ENCODE data around the gene RPL41. TPM values are rescaled to one million over a fixed set of nuclear protein-coding genes. Genes with fewer than 3 reads are reported as not detected.

RPL41 gene
- total and polyA plus RNA-seq, 9 of the 15 experiments (the other 6 are each of a cell fraction or from before 2014, with no cell fraction given): 3,403 to 11,276 (median 5,604) TPM

DNA sequence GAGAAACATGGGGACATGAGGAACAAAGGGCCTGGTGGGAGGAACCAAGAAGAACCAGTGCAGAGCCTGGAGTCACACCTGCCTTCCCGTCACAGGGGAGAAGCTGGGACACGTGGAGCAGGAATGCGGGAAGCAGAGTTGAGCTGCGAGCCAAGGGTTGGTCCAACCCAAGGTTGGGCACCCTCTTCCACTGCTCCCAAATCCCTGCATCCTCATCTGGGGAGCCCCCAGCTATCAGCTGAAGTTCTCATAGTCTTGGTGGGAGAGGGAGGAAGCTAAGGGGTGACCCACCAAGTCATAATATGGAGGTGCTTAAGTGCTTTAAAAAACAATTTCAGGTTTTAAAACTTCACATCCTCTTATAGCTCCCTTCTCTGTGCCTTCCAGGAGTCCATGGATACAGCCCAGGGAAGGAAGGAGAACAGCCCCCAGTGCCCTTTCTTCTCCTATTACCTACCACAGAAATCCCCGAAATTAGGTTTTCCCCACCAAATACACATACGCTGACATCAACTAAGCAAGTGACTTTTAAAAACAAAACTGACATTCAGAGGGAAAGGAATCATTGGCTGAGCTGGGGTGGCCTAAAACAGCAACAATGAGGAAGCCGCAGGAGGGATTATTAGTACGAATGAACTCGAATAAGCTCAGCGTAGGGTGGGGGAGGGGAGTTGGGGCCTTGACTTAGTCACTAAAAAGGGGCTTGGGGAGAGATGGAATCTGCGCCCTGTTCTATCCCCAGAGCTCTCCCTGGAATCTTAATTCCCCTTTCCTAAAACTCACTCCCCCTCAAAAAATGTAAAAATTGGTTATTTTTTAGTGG is 46.2 kb downstream of the RPL41 start:
- Histone ChIP-seq H3K27me3 (ENCODE audit: control insufficient read depth in 2 of 2, insufficient read depth in 2 of 2, low read length in 2 of 2) (no peaks in the 10 kb centered on the region), H2AFZ (ENCODE audit: low read depth, low read length) (no peak overlapping the region), H3K4me2 (ENCODE audit: insufficient read depth, low read length) (no peak overlapping the region), H4K20me1 (replicated peaks; ENCODE audit: control insufficient read depth, insufficient read depth, low read length) (peaks cover 34% of the 10 kb centered on the region), H3K9me1 (ENCODE audit: control insufficient read depth, insufficient read depth, low read length) (peaks cover 3% of the 10 kb centered on the region), H3K36me3 (ENCODE audit: control insufficient read depth, insufficient read depth, low read length) (peaks cover 81% of the 10 kb centered on the region), H3K4me3 (no peak overlapping the region), H3K9me3 (replicated peaks; ENCODE audit: control insufficient read depth, insufficient read depth, low read depth, low read length) (no peaks in the 10 kb centered on the region), H3K9ac (ENCODE audit: insufficient read depth in 1 of 2, low read depth in 2 of 2, low read length in 2 of 2) (0 out of 4 replicates have a peak overlapping the region, but pooled peaks of 1 of the 2 experiments have one; percentile 24), H3K79me2 (ENCODE audit: control insufficient read depth, insufficient read depth, low read length) (peaks cover 33% of the 10 kb centered on the region), H3K4me1 (replicated peaks in 1 of 2; ENCODE audit: control insufficient read depth in 2 of 2, insufficient read depth in 2 of 2, low read length in 2 of 2) (peaks cover 8 to 22% of the 10 kb centered on the region in 2 experiments; a peak in 4 of 5 replicates), H3K27ac (ENCODE audit: extremely low read depth, low read depth, low read length) (peak overlapping the region; percentile 34; the same call in 1 of the 3 replicates)
- ATAC-seq (no peak), DNase-seq (ENCODE audit: extremely low read depth in 1 of 4, low spot score in 3 of 4) (no peak), FAIRE-seq (no peak)
- POLR2A ChIA-PET: interaction anchor here (0.8 to 8.9 kb wide), 15 partner anchors 9 to 86 kb away, joined by 3 to 124 read pairs (median 8); partner anchors contain the start of genes ESYT1, MYL6B, PA2G4 and RNF41
- CTCF ChIA-PET (ENCODE audit: low intra/inter-chr PET ratio): no interaction called here
- intact Hi-C loops (cut with micrococcal nuclease): no loop called here
- 93% methylated on average over 11 of the region's 11 CpGs for WGBS (ENCODE audit: insufficient coverage, low coverage, missing lambda C conversion rate)
- BruUV-seq (replicated peaks): TSS peak; percentile 78
- in situ Hi-C loops (cut with MboI): no loop called here
- TF ChIP-seq SP1 (CRISPR knock-in tag; IDR thresholded peaks at IDR 0.05) (no peak), GABPB1 (CRISPR knock-in tag; IDR thresholded peaks at IDR 0.05) (no peak), TCFL5 (CRISPR knock-in tag; conservative IDR thresholded peaks at IDR 0.05) (no peak), ZC3H8 (IDR thresholded peaks at IDR 0.05) (no peak), CCNT2 (IDR thresholded peaks at IDR 0.05; ENCODE audit: borderline replicate concordance, extremely low read depth, insufficient read length, low read depth, low read length) (no peak), BRD9 (IDR thresholded peaks at IDR 0.05; ENCODE audit: low read depth, partially characterized antibody) (no peak), BRD4 (IDR thresholded peaks at IDR 0.05) (no peak), PML (IDR thresholded peaks at IDR 0.05; ENCODE audit: low read length) (peak; percentile 12; the same call in 1 of the 2 replicates), ZNF311 (CRISPR knock-in tag; IDR thresholded peaks at IDR 0.05) (no peak), SMAD2 (IDR thresholded peaks at IDR 0.05; ENCODE audit: low read depth, low read length) (no peak), IRF2 (CRISPR knock-in tag; IDR thresholded peaks at IDR 0.05) (no peak), TFAP4 (CRISPR knock-in tag; IDR thresholded peaks at IDR 0.05; ENCODE audit: borderline replicate concordance) (0 out of 2 replicates have a peak, but pooled peaks have one; percentile 7), POLR3G (IDR thresholded peaks at IDR 0.05; ENCODE audit: extremely low read depth, insufficient read length, insufficient replicate concordance) (no peak), HNRNPUL1 (IDR thresholded peaks at IDR 0.05; ENCODE audit: low read length) (no peak), SP2 (IDR thresholded peaks at IDR 0.05; ENCODE audit: extremely low read depth, low read depth, low read length, poor library complexity, severe bottlenecking) (no peak), PHF8 (IDR thresholded peaks at IDR 0.05; ENCODE audit: borderline replicate concordance, low read length) (no peak)
- TF ChIP-seq, protein P1, sequence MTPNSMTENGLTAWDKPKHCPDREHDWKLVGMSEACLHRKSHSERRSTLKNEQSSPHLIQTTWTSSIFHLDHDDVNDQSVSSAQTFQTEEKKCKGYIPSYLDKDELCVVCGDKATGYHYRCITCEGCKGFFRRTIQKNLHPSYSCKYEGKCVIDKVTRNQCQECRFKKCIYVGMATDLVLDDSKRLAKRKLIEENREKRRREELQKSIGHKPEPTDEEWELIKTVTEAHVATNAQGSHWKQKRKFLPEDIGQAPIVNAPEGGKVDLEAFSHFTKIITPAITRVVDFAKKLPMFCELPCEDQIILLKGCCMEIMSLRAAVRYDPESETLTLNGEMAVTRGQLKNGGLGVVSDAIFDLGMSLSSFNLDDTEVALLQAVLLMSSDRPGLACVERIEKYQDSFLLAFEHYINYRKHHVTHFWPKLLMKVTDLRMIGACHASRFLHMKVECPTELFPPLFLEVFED (CRISPR knock-in tag; conservative IDR thresholded peaks at IDR 0.05): peak; percentile 58; the same call in 1 of the 2 replicates
- TF ChIP-seq, protein P2, sequence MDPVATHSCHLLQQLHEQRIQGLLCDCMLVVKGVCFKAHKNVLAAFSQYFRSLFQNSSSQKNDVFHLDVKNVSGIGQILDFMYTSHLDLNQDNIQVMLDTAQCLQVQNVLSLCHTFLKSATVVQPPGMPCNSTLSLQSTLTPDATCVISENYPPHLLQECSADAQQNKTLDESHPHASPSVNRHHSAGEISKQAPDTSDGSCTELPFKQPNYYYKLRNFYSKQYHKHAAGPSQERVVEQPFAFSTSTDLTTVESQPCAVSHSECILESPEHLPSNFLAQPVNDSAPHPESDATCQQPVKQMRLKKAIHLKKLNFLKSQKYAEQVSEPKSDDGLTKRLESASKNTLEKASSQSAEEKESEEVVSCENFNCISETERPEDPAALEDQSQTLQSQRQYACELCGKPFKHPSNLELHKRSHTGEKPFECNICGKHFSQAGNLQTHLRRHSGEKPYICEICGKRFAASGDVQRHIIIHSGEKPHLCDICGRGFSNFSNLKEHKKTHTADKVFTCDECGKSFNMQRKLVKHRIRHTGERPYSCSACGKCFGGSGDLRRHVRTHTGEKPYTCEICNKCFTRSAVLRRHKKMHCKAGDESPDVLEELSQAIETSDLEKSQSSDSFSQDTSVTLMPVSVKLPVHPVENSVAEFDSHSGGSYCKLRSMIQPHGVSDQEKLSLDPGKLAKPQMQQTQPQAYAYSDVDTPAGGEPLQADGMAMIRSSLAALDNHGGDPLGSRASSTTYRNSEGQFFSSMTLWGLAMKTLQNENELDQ (CRISPR knock-in tag; IDR thresholded peaks at IDR 0.05; ENCODE audit: borderline replicate concordance): no peak

Data from K562 (cell line).